HepG2 (cell line): ENCODE data around the gene ZBTB4. TPM values are rescaled to one million over a fixed set of nuclear protein-coding genes. Genes with fewer than 3 reads are reported as not detected.

Source experiments
- ATAD3A ChIP-seq: sonication (generic); formaldehyde crosslinking; IDR thresholded peaks from 2 replicates; pipeline ENCODE4 v1.4.0; 2020; ENCODE audit warnings: missing genetic modification reagents
- CENPT ChIP-seq: sonication (generic); formaldehyde crosslinking; IDR thresholded peaks from 2 replicates; pipeline ENCODE4 v1.8.0; 2022; ENCODE audit warnings: low read depth, mild to moderate bottlenecking, moderate library complexity, missing genetic modification reagents
- GLI4 ChIP-seq: sonication (generic); formaldehyde crosslinking; IDR thresholded peaks from 2 replicates; pipeline ENCODE4 v1.5.1; 2020; ENCODE audit warnings: missing genetic modification reagents, mild to moderate bottlenecking, moderate library complexity, borderline replicate concordance
- HOXA5 ChIP-seq: sonication (generic); formaldehyde crosslinking; IDR thresholded peaks from 2 replicates; pipeline ENCODE4 v1.4.0; 2020; ENCODE audit warnings: missing genetic modification reagents
- HOXD1 ChIP-seq: sonication (generic); formaldehyde crosslinking; IDR thresholded peaks from 2 replicates; pipeline ENCODE4 v1.5.0; 2020; ENCODE audit warnings: missing genetic modification reagents
- KMT2B ChIP-seq: IDR thresholded peaks from 2 replicates; pipeline ENCODE4 v1.6.1; 2016; ENCODE audit warnings: missing genetic modification reagents, missing compliant biosample characterization
- MEF2D ChIP-seq: sonication (generic); formaldehyde crosslinking; IDR thresholded peaks from 2 replicates; pipeline ENCODE4 v1.5.1; 2020; ENCODE audit warnings: mild to moderate bottlenecking, missing genetic modification reagents
- NFYB ChIP-seq: sonication (generic); formaldehyde crosslinking; IDR thresholded peaks from 2 replicates; pipeline ENCODE4 v1.4.0; 2020; ENCODE audit warnings: missing genetic modification reagents
- POGZ ChIP-seq: sonication (generic); formaldehyde crosslinking; IDR thresholded peaks from 2 replicates; pipeline ENCODE4 v1.4.0; 2020; ENCODE audit warnings: mild to moderate bottlenecking, missing genetic modification reagents
- SMAD1 ChIP-seq: sonication (generic); formaldehyde crosslinking; IDR thresholded peaks from 2 replicates; pipeline ENCODE4 v1.4.0; 2020; ENCODE audit warnings: missing genetic modification reagents, low read depth, mild to moderate bottlenecking, borderline replicate concordance
- SPEN ChIP-seq: sonication (generic); formaldehyde crosslinking; IDR thresholded peaks from 2 replicates; pipeline ENCODE4 v1.5.1; 2020; ENCODE audit warnings: low read depth, mild to moderate bottlenecking, missing genetic modification reagents
- SYNCRIP ChIP-seq: fragments of 200-400 bp; formaldehyde crosslinking; IDR thresholded peaks from 2 replicates; pipeline ENCODE4 v1.6.1; 2018; ENCODE audit warnings: mild to moderate bottlenecking, low read depth, low read length; ENCODE audit not compliant: insufficient read depth
- TOPORS ChIP-seq: sonication (generic); formaldehyde crosslinking; IDR thresholded peaks from 2 replicates; pipeline ENCODE4 v1.8.0; 2023; ENCODE audit warnings: mild to moderate bottlenecking, missing genetic modification reagents
- U2AF1 ChIP-seq: fragments of 200-400 bp; formaldehyde crosslinking; optimal IDR thresholded peaks from 2 replicates; pipeline ENCODE3; 2017; ENCODE audit warnings: mild to moderate bottlenecking, low read depth, low read length
- U2AF2 ChIP-seq: fragments of 200-400 bp; formaldehyde crosslinking; IDR thresholded peaks from 2 replicates; pipeline ENCODE4 v1.6.1; 2017; ENCODE audit warnings: low read depth, mild to moderate bottlenecking, low read length
- ZBTB7A ChIP-seq: sonication (generic); formaldehyde crosslinking; IDR thresholded peaks from 2 replicates; pipeline ENCODE4 v1.8.0; 2022; ENCODE audit warnings: mild to moderate bottlenecking, missing genetic modification reagents
- ZBTB8A ChIP-seq: sonication (generic); formaldehyde crosslinking; IDR thresholded peaks from 2 replicates; pipeline ENCODE4 v1.4.0; 2020; ENCODE audit warnings: mild to moderate bottlenecking, low read depth, missing genetic modification reagents, borderline replicate concordance
- ZNF292 ChIP-seq: sonication (generic); formaldehyde crosslinking; IDR thresholded peaks from 2 replicates; pipeline ENCODE4 v1.8.1; 2022; ENCODE audit warnings: mild to moderate bottlenecking, low read depth, missing genetic modification reagents, borderline replicate concordance
- ZNF335 ChIP-seq: sonication (generic); formaldehyde crosslinking; IDR thresholded peaks from 2 replicates; pipeline ENCODE4 v1.4.0; 2020; ENCODE audit warnings: missing genetic modification reagents
- ZSCAN29 ChIP-seq: sonication (generic); formaldehyde crosslinking; conservative IDR thresholded peaks from 2 replicates; pipeline ENCODE4 v1.4.0; 2020; ENCODE audit warnings: mild to moderate bottlenecking, missing genetic modification reagents
- polyA plus RNA-seq, 8 experiments: library from polyadenylated mRNA; depleted of rRNA in 3 of 8; stranded (reverse) in 7 of 8; unstranded in 1 of 8; fragments of >200 nt; fragmentation: Illumina TruSeq in 4 of 8; extraction: Trizol in 4 of 8; gene quantifications; 2 replicates each; pipeline versions ENCODE4 v1.2.1 to v1.2.3, GENCODE V29; 2011 to 2016; ENCODE audit warnings: low read depth in 4 of 8, missing spikeins in 1 of 8, mixed read lengths in 1 of 8; ENCODE audit not compliant: insufficient read depth in 1 of 8
- total RNA-seq, 5 experiments: library from RNA; depleted of rRNA; stranded (reverse); fragments of >200 nt; fragmentation: Illumina TruSeq; extraction: Trizol; gene quantifications; 2 replicates each; pipeline ENCODE4 v1.2.3, GENCODE V29; 2016; ENCODE audit warnings: low read depth in 1 of 5
- TF ChIP-seq, protein P1 (sequence below): sonication (generic); formaldehyde crosslinking; IDR thresholded peaks from 2 replicates; pipeline ENCODE4 v1.4.0; 2020; ENCODE audit warnings: mild to moderate bottlenecking, missing genetic modification reagents, borderline replicate concordance
- TF ChIP-seq, protein P2 (sequence below): sonication (generic); formaldehyde crosslinking; IDR thresholded peaks from 2 replicates; pipeline ENCODE4 v1.4.0; 2020; ENCODE audit warnings: low read depth, mild to moderate bottlenecking, missing genetic modification reagents

The ZBTB4 gene
- total and polyA plus RNA-seq, 2 of the 13 experiments (the other 11 are each of a cell fraction or from before 2014, with no cell fraction given) = 4.3 to 7.4 TPM

DNA sequence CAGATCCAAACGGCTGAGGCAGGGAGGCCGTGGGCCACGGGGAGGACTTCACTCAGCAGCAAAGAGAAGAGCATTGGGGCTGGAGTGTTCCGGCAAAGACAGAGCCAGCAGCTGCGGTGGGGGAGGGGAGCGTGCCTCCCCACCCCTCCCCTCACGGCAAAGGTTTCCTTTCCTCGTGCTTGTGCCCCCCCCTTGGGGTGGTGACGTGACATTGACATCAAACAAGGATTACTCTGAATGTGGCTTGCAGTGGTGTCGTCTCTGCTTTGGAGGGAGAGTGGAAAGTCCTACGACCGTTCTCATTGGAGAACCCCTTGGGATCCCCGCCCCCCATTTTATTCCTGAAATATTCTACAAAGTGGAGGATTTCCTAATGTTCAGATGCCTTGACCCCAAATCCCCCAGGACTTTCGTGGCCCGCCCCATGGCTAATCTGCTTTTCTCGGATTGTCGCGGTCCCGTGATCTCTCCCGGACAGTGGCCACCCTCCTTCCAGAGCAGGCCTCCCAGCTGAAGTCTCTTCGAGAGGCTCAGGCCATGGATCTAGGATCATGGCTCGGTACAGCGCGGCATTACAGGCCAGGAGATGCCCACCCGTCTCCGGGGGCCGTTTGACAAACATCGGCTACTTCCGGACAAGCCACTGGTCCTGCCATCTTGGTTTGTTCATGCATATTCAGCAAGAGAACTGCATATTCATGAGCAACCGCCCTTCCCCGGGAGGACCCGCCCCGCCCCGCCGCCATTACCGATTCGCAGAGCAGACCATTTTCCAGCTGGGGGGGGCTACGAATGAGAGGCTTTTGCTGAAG, 4.0 kb upstream of the ZBTB4 start (continued):
- TF ChIP-seq MEF2D (peak; percentile 25; the same call in 1 of the 2 replicates), SYNCRIP (no peak), POGZ (peak; percentile 20; the same call in 1 of the 2 replicates), SMAD1 (CRISPR knock-in tag) (0 out of 2 replicates have a peak, but pooled peaks have one; percentile 40), ZNF292 (CRISPR knock-in tag) (0 out of 2 replicates have a peak, but pooled peaks have one; percentile 0), ZBTB7A (CRISPR knock-in tag) (no peak), TOPORS (no peak), HOXA5 (CRISPR knock-in tag) (no peak), ATAD3A (CRISPR knock-in tag) (no peak), U2AF2 (no peak), U2AF1 (no peak), GLI4 (CRISPR knock-in tag) (no peak), KMT2B (CRISPR knock-in tag) (no peak; the same call in 1 of the 2 replicates), CENPT (0 out of 2 replicates have a peak, but pooled peaks have one; percentile 47), NFYB (no peak), ZNF335 (CRISPR knock-in tag) (no peak; the same call in none of the 2 replicates), HOXD1 (CRISPR knock-in tag) (no peak), ZBTB8A (CRISPR knock-in tag) (no peak), ZSCAN29 (CRISPR knock-in tag) (no peak; the same call in 1 of the 2 replicates), SPEN (CRISPR knock-in tag) (peak; percentile 14; the same call in 1 of the 2 replicates)
- TF ChIP-seq, protein P1, sequence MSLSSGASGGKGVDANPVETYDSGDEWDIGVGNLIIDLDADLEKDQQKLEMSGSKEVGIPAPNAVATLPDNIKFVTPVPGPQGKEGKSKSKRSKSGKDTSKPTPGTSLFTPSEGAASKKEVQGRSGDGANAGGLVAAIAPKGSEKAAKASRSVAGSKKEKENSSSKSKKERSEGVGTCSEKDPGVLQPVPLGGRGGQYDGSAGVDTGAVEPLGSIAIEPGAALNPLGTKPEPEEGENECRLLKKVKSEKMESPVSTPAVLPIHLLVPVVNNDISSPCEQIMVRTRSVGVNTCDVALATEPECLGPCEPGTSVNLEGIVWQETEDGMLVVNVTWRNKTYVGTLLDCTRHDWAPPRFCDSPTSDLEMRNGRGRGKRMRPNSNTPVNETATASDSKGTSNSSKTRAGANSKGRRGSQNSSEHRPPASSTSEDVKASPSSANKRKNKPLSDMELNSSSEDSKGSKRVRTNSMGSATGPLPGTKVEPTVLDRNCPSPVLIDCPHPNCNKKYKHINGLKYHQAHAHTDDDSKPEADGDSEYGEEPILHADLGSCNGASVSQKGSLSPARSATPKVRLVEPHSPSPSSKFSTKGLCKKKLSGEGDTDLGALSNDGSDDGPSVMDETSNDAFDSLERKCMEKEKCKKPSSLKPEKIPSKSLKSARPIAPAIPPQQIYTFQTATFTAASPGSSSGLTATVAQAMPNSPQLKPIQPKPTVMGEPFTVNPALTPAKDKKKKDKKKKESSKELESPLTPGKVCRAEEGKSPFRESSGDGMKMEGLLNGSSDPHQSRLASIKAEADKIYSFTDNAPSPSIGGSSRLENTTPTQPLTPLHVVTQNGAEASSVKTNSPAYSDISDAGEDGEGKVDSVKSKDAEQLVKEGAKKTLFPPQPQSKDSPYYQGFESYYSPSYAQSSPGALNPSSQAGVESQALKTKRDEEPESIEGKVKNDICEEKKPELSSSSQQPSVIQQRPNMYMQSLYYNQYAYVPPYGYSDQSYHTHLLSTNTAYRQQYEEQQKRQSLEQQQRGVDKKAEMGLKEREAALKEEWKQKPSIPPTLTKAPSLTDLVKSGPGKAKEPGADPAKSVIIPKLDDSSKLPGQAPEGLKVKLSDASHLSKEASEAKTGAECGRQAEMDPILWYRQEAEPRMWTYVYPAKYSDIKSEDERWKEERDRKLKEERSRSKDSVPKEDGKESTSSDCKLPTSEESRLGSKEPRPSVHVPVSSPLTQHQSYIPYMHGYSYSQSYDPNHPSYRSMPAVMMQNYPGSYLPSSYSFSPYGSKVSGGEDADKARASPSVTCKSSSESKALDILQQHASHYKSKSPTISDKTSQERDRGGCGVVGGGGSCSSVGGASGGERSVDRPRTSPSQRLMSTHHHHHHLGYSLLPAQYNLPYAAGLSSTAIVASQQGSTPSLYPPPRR (CRISPR knock-in tag) = no peak
- TF ChIP-seq, protein P2, sequence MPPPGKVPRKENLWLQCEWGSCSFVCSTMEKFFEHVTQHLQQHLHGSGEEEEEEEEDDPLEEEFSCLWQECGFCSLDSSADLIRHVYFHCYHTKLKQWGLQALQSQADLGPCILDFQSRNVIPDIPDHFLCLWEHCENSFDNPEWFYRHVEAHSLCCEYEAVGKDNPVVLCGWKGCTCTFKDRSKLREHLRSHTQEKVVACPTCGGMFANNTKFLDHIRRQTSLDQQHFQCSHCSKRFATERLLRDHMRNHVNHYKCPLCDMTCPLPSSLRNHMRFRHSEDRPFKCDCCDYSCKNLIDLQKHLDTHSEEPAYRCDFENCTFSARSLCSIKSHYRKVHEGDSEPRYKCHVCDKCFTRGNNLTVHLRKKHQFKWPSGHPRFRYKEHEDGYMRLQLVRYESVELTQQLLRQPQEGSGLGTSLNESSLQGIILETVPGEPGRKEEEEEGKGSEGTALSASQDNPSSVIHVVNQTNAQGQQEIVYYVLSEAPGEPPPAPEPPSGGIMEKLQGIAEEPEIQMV = no peak
